Ishikawa (cell line): Measurements from ENCODE around the gene FBXO36.

Experiments
- CEBPB ChIP-seq: IDR thresholded peaks from 2 replicates; pipeline ENCODE4 v1.6.1; 2012
- CREB1 ChIP-seq: IDR thresholded peaks from 2 replicates; pipeline ENCODE4 v1.6.1; 2012; ENCODE audit warnings: low read depth
- EP300 ChIP-seq: IDR thresholded peaks from 2 replicates; pipeline ENCODE4 v1.6.1; 2012; ENCODE audit warnings: borderline replicate concordance
- NFIC ChIP-seq: IDR thresholded peaks from 2 replicates; pipeline ENCODE4 v1.6.1; 2012
- RAD21 ChIP-seq: IDR thresholded peaks from 2 replicates; pipeline ENCODE4 v1.6.1; 2012; ENCODE audit warnings: low read depth
- TAF1 ChIP-seq: IDR thresholded peaks from 2 replicates; pipeline ENCODE4 v1.6.1; 2012; ENCODE audit warnings: low read depth, mild to moderate bottlenecking
- TCF12 ChIP-seq: IDR thresholded peaks from 2 replicates; pipeline ENCODE4 v1.6.1; 2012; ENCODE audit warnings: low read depth
- YY1 ChIP-seq: IDR thresholded peaks from 2 replicates; pipeline ENCODE4 v1.6.1; 2012; ENCODE audit warnings: low read depth
- TF ChIP-seq, protein P1 (sequence below): IDR thresholded peaks from 2 replicates; pipeline ENCODE4 v1.6.1; 2012; ENCODE audit warnings: low read depth, mild to moderate bottlenecking
- TF ChIP-seq, protein P2 (sequence below): IDR thresholded peaks from 2 replicates; pipeline ENCODE4 v1.6.1; 2012
- TF ChIP-seq, protein P3 (sequence below): IDR thresholded peaks from 2 replicates; pipeline ENCODE4 v1.6.1; 2012

DNA sequence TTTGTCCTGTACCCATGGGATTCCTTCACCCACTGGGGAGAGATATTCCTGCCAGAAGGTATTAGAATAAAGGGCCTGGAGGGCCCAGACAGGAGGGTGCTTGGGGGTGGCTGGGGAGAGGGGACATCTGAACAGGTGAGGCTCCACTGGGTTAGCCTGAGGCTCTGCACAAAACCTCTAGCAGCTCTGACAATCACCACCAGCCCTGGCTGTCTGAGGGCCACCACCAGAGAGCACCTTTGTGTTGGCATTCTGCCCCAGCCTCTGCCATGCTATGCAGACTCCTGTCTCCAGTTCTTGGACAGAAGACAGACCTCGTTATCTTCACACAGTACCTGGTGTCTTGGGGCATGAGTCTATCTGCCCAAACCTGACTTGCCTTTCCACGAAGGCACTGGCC, 121.2 kb downstream of the FBXO36 start:
- TF ChIP-seq, protein P1, sequence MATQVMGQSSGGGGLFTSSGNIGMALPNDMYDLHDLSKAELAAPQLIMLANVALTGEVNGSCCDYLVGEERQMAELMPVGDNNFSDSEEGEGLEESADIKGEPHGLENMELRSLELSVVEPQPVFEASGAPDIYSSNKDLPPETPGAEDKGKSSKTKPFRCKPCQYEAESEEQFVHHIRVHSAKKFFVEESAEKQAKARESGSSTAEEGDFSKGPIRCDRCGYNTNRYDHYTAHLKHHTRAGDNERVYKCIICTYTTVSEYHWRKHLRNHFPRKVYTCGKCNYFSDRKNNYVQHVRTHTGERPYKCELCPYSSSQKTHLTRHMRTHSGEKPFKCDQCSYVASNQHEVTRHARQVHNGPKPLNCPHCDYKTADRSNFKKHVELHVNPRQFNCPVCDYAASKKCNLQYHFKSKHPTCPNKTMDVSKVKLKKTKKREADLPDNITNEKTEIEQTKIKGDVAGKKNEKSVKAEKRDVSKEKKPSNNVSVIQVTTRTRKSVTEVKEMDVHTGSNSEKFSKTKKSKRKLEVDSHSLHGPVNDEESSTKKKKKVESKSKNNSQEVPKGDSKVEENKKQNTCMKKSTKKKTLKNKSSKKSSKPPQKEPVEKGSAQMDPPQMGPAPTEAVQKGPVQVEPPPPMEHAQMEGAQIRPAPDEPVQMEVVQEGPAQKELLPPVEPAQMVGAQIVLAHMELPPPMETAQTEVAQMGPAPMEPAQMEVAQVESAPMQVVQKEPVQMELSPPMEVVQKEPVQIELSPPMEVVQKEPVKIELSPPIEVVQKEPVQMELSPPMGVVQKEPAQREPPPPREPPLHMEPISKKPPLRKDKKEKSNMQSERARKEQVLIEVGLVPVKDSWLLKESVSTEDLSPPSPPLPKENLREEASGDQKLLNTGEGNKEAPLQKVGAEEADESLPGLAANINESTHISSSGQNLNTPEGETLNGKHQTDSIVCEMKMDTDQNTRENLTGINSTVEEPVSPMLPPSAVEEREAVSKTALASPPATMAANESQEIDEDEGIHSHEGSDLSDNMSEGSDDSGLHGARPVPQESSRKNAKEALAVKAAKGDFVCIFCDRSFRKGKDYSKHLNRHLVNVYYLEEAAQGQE, result no peak
- no peak for TF ChIP-seq CREB1
- no peak for TF ChIP-seq TAF1
- TF ChIP-seq, protein P2, sequence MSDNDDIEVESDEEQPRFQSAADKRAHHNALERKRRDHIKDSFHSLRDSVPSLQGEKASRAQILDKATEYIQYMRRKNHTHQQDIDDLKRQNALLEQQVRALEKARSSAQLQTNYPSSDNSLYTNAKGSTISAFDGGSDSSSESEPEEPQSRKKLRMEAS, result no peak
- no peak for TF ChIP-seq EP300
- no peak for TF ChIP-seq CEBPB
- TF ChIP-seq RAD21, result no peak
- no peak for TF ChIP-seq NFIC
- TF ChIP-seq, protein P3, sequence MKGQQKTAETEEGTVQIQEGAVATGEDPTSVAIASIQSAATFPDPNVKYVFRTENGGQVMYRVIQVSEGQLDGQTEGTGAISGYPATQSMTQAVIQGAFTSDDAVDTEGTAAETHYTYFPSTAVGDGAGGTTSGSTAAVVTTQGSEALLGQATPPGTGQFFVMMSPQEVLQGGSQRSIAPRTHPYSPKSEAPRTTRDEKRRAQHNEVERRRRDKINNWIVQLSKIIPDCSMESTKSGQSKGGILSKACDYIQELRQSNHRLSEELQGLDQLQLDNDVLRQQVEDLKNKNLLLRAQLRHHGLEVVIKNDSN, result no peak
- no peak for TF ChIP-seq YY1
- no peak for TF ChIP-seq TCF12
